Peyer's patch (tissue), 4 donors: ENCODE data around the gene B4GALT3. TPM values are rescaled to one million over a fixed set of nuclear protein-coding genes. Genes with fewer than 3 reads are reported as not detected.

ENCODE experiments used
- DNase-seq, 3 donors: peaks; one replicate each; pipeline ENCODE4 v3.0.0-alpha.2; 2017 to 2019
- H3K27ac ChIP-seq, 4 donors: fragments of 200-600 bp; sonication (generic); one replicate each; pipeline ENCODE4 v1.5.1; 2016 to 2019
- H3K27me3 ChIP-seq, 2 donors: fragments of 200-600 bp; sonication (generic); one replicate each; pipeline ENCODE4 v1.5.1; 2019
- H3K36me3 ChIP-seq, 3 donors: fragments of 200-600 bp; sonication (generic); one replicate each; pipeline ENCODE4 v1.5.1; 2016 to 2019
- H3K4me1 ChIP-seq, 4 donors: fragments of 200-600 bp; sonication (generic); one replicate each; pipeline ENCODE4 v1.5.1; 2016 to 2019
- H3K4me3 ChIP-seq, 4 donors: fragments of 200-600 bp; sonication (generic); 1 replicate in 3 of 4; 2 replicates in 1 of 4; pipeline ENCODE4 v1.5.1; 2016 to 2019; ENCODE audit warnings: mild to moderate bottlenecking in 1 of 4
- H3K9me3 ChIP-seq, 4 donors: fragments of 200-600 bp; sonication (generic); one replicate each; pipeline ENCODE4 v1.5.1; 2016 to 2019; ENCODE audit warnings: mild to moderate bottlenecking in 1 of 4
- POLR2A ChIP-seq, 2 donors: fragments of 450-650 bp; IDR thresholded peaks; one replicate each; pipeline ENCODE4 v1.5.1; 2017; ENCODE audit warnings: antibody characterized with exemption in 2 of 2, mild to moderate bottlenecking in 2 of 2, moderate library complexity in 2 of 2
- total RNA-seq, 4 donors: library from RNA; depleted of rRNA; stranded (reverse); fragments of >200 nt; gene quantifications; one replicate each; pipeline ENCODE4 v1.1.0, GENCODE V29; 2016
- TF ChIP-seq, protein P1 (sequence below), 6 experiments: fragments of 450-650 bp in 4 of 6; fragments of 200-600 bp in 2 of 6; sonication (generic) in 1 of 6; IDR thresholded peaks; one replicate each; pipeline ENCODE4 v1.5.1; 2017 to 2019; ENCODE audit warnings: antibody characterized with exemption in 6 of 6, mild to moderate bottlenecking in 3 of 6, moderate library complexity in 1 of 6

Gene B4GALT3
- total RNA-seq, 4 donors from 2014 or later = 25.2 to 34.1 (median 29.4) TPM

DNA sequence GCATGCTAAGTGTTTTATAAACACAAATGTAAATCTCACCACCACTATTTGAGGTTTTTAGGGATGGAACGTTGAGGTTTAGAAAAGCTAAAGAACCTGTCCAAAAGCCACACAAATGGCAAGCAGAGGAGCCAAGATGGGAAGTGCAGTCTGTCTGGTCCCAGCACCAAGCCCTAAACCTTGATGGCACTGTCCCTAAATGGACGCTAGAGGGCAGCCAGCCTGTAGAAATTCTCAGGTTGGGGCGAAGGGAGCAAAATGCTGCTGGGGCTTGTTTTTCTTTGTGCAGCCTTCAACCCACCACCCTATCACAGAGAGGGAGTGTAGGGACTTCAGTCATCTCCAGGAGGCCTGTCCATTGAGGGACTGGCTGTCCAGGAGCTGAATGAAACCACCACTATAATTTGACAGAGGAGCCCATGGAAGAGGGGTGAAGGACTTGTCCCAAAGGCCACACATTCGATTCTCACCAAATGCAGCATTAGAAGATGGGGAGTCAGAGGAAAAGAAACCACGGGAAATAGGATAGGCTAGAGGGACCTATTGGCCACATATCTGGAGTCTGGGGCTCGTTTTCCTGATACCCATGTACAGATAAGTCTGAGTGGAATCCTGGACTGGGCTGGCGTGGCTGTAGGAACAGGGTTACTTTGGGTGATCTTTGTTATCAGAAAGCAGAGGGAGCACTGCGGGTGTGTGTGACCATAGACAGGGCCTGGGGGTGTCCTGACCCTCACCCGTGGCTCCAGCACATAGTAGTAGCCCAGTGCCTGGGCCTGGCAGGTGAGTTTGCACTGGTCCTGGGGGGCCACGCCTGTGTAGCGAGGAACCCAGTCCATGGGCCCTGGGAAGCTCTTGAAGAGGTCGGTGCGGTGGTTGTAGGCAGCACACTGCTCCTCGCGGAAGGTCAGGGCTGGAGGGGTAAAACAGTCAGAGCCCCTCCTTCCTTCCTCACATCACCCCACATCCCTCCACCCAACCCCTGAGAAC, 15.5 kb upstream of the B4GALT3 start:
- no peaks in the 10 kb centered on the region for H3K36me3 ChIP-seq
- no peaks in the 10 kb centered on the region for H3K27me3 ChIP-seq
- peak in 2 of 3 donors; percentile 63 to 88 for DNase-seq
- H3K27ac ChIP-seq = peak overlapping the region in 1 of 4 donors; percentile 12
- no peaks in the 10 kb centered on the region for H3K9me3 ChIP-seq
- TF ChIP-seq, protein P1, sequence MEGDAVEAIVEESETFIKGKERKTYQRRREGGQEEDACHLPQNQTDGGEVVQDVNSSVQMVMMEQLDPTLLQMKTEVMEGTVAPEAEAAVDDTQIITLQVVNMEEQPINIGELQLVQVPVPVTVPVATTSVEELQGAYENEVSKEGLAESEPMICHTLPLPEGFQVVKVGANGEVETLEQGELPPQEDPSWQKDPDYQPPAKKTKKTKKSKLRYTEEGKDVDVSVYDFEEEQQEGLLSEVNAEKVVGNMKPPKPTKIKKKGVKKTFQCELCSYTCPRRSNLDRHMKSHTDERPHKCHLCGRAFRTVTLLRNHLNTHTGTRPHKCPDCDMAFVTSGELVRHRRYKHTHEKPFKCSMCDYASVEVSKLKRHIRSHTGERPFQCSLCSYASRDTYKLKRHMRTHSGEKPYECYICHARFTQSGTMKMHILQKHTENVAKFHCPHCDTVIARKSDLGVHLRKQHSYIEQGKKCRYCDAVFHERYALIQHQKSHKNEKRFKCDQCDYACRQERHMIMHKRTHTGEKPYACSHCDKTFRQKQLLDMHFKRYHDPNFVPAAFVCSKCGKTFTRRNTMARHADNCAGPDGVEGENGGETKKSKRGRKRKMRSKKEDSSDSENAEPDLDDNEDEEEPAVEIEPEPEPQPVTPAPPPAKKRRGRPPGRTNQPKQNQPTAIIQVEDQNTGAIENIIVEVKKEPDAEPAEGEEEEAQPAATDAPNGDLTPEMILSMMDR (IDR thresholded peaks at IDR 0.05) = peak; percentile 80 to 90 (median 84)
- no peak for TF ChIP-seq POLR2A (IDR thresholded peaks at IDR 0.05)
- H3K4me1 ChIP-seq = peaks cover 0 to 12% (median 7%) of the 10 kb centered on the region in 4 donors
- H3K4me3 ChIP-seq = no peak overlapping the region

DNA sequence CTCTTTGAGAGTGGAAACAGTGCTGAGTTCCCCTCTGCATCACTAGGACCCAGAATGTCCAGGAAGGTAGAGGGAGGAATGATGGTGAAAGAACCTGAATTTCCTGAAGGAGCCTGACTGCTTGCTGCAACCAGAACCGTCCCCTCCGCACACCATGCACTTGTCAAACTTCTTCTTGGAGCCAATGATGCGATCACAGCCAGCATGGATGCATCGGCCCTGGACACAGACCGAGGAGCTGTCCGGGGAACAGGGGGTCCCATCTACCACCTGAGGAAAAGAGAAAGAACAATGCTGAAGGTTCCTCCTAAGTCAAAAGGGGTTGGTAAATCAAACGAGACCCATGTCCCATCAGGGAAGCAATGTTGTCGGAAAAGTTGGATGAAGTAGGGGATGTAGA, 14.7 kb upstream of the B4GALT3 start:
- Histone ChIP-seq H3K4me3 (no peak overlapping the region), H3K27ac (no peak overlapping the region), H3K9me3 (no peaks in the 10 kb centered on the region), H3K36me3 (no peaks in the 10 kb centered on the region), H3K27me3 (no peaks in the 10 kb centered on the region), H3K4me1 (peaks cover 0 to 12% (median 7%) of the 10 kb centered on the region in 4 donors)
- no peak for DNase-seq
- TF ChIP-seq, protein P1 (IDR thresholded peaks at IDR 0.05) = no peak
- TF ChIP-seq POLR2A (IDR thresholded peaks at IDR 0.05) = no peak

DNA sequence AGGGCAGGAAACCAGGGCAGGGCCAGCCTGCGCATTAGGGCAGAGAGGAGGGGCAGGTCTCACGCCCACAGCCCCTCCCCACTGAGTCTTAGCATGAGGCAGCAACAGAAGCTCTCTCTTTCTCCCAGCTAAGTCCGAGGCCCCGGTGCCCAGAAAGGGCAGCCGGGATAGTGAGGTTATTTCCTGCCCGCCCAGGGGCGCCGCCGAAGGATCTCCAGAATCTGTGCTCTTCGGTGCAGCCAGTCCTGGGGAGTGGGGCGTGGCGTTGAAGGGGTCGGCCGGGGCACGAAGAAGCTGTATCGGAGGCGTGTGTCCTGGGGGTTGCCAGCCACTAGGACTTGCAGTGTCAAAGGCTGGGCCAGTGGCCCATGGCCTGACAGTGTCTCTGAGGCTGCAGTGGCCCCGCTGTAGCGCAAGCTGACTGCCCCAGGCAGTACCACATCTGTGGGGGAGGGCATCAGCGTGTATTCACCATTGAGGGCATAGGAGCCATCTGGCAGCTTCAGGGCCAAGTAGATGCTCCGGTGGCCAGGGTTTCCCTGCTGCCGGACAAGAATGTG, 13.7 kb upstream of the B4GALT3 start:
- DNase-seq = no peak
- Histone ChIP-seq H3K36me3 (no peaks in the 10 kb centered on the region), H3K4me1 (peaks cover 0 to 19% (median 7%) of the 10 kb centered on the region in 4 donors), H3K27ac (no peak overlapping the region), H3K4me3 (no peak overlapping the region), H3K27me3 (no peaks in the 10 kb centered on the region), H3K9me3 (no peaks in the 10 kb centered on the region)
- TF ChIP-seq POLR2A (IDR thresholded peaks at IDR 0.05) = no peak
- TF ChIP-seq, protein P1 (IDR thresholded peaks at IDR 0.05) = no peak

DNA sequence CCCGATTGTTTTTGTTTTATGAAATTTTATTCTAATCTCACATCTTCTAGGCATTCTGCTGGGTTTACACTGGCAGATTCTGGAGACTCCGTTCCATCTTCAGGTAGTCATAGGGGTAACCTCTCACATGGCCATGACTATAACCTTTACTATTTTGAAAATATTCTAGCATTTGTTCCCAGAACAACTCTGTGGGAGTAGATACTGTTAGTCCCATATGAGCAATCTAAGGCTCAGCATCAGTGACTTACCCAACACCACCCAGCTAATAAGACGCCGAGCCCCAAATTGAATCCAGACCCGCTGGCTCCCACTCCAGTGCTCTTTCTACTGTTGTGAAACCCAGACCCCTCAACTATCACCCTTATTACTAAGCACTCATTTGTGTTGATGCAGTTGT, 11.7 kb upstream of the B4GALT3 start:
- H3K4me3 ChIP-seq = no peak overlapping the region
- H3K9me3 ChIP-seq = no peaks in the 10 kb centered on the region
- H3K36me3 ChIP-seq = no peaks in the 10 kb centered on the region
- H3K4me1 ChIP-seq = peaks cover 0 to 17% (median 7%) of the 10 kb centered on the region in 4 donors
- no peak for DNase-seq
- H3K27me3 ChIP-seq = no peaks in the 10 kb centered on the region
- no peak overlapping the region for H3K27ac ChIP-seq
- TF ChIP-seq POLR2A (IDR thresholded peaks at IDR 0.05) = no peak
- TF ChIP-seq, protein P1 (IDR thresholded peaks at IDR 0.05) = no peak

DNA sequence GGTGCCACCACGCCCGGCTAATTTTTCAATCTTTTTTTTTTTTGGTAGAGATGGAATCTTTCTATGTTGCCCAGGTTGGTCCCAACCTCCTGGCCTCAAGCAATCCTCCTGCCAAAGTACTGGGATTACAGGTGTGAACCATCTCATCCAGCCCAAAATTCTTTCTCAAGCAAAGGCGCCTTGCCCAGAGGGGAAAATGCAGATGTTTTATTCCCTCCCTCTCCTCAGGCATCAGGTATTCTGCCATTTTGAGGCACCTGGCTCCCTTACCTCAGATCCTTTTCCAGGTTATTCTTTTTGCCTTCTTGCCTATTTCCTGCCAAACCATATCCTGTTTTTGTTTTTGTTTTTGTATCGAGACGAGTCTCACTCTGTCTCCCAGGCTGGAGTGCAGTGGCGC, 11.1 kb upstream of the B4GALT3 start:
- H3K27me3 ChIP-seq = no peaks in the 10 kb centered on the region
- DNase-seq = no peak
- no peaks in the 10 kb centered on the region for H3K9me3 ChIP-seq
- peak overlapping the region in 1 of 4 donors; percentile 17 for H3K27ac ChIP-seq
- no peaks in the 10 kb centered on the region for H3K36me3 ChIP-seq
- no peak overlapping the region for H3K4me3 ChIP-seq
- TF ChIP-seq POLR2A (IDR thresholded peaks at IDR 0.05) = no peak
- TF ChIP-seq, protein P1 (IDR thresholded peaks at IDR 0.05) = no peak
- H3K4me1 ChIP-seq = peaks cover 0 to 17% (median 4%) of the 10 kb centered on the region in 4 donors
